ENCODE data around the gene CHMP2A. TPM values are rescaled to one million over a fixed set of nuclear protein-coding genes. Genes with fewer than 3 reads are reported as not detected.

The CHMP2A gene
- total RNA-seq, 2 experiments from 2014 or later: 88.3 to 90.0 TPM

- peak overlapping the region; percentile 100 for H3K27ac Mint-ChIP-seq
- TF ChIP-seq CTCF (IDR thresholded peaks at IDR 0.05): no peak
- no peaks in the 10 kb centered on the region for H3K9me3 Mint-ChIP-seq
- peaks cover 35% of the 10 kb centered on the region for H3K4me1 Mint-ChIP-seq (ENCODE audit: low read depth)
- peaks cover 22% of the 10 kb centered on the region for H3K36me3 Mint-ChIP-seq (ENCODE audit: low read depth)
- intact Hi-C loops (cut with micrococcal nuclease): no loop called here
- DNase-seq: no peak
- POLR2A ChIA-PET: interaction anchor here (0.7 to 3.8 kb wide), 8 partner anchors 9 to 28 kb away, joined by 3 to 29 read pairs (median 6); partner anchors contain the start of gene CHMP2A
- H3K4me3 Mint-ChIP-seq: peak overlapping the region; percentile 84
- ATAC-seq: no peak
- no peaks in the 10 kb centered on the region for H3K27me3 Mint-ChIP-seq
- CTCF ChIA-PET: interaction anchor here (1.6 kb wide), 1 partner anchor 9 kb away, joined by 4 read pairs; no protein-coding TSS in a partner anchor
These were observed 16.7 kb upstream of the CHMP2A start for GRCh38 chr19:58571575-58571947.

GRCh38 chr19:58570770-58571574, 16.1 kb upstream of the CHMP2A start:
- ChIA-PET POLR2A (interaction anchor here (0.8 to 3.8 kb wide), 6 partner anchors 9 to 28 kb away, joined by 3 to 29 read pairs (median 6); partner anchors contain the start of gene CHMP2A), CTCF (interaction anchor here (1.6 kb wide), 1 partner anchor 9 kb away, joined by 4 read pairs; no protein-coding TSS in a partner anchor)
- Mint-ChIP-seq H3K27ac (no peak overlapping the region), H3K9me3 (no peaks in the 10 kb centered on the region), H3K4me1 (ENCODE audit: low read depth) (peaks cover 32% of the 10 kb centered on the region), H3K36me3 (ENCODE audit: low read depth) (peaks cover 23% of the 10 kb centered on the region), H3K27me3 (no peaks in the 10 kb centered on the region), H3K4me3 (no peak overlapping the region)
- no peak for ATAC-seq
- no peak for TF ChIP-seq CTCF (IDR thresholded peaks at IDR 0.05)
- intact Hi-C loops (cut with micrococcal nuclease): no loop called here
- no peak for DNase-seq

GRCh38 chr19:58569943-58570670, 15.2 kb upstream of the CHMP2A start:
- CTCF ChIA-PET: no interaction called here
- ATAC-seq (no peak), DNase-seq (no peak)
- no peak overlapping the region for H3K27ac Mint-ChIP-seq
- no peak for TF ChIP-seq CTCF (IDR thresholded peaks at IDR 0.05)
- H3K4me1 Mint-ChIP-seq (ENCODE audit: low read depth): peaks cover 29% of the 10 kb centered on the region
- intact Hi-C loops (cut with micrococcal nuclease): no loop called here
- POLR2A ChIA-PET: interaction anchor here (0.8 to 3.8 kb wide), 2 partner anchors 8 to 16 kb away, joined by 3 to 29 read pairs; no protein-coding TSS in a partner anchor
- H3K9me3 Mint-ChIP-seq: no peaks in the 10 kb centered on the region
- H3K4me3 Mint-ChIP-seq: no peak overlapping the region
- H3K27me3 Mint-ChIP-seq: no peaks in the 10 kb centered on the region
- H3K36me3 Mint-ChIP-seq (ENCODE audit: low read depth): peaks cover 23% of the 10 kb centered on the region

- Mint-ChIP-seq H3K9me3 (no peaks in the 10 kb centered on the region), H3K36me3 (ENCODE audit: low read depth) (peaks cover 26% of the 10 kb centered on the region), H3K27me3 (no peaks in the 10 kb centered on the region), H3K4me1 (ENCODE audit: low read depth) (peaks cover 29% of the 10 kb centered on the region), H3K27ac (no peak overlapping the region), H3K4me3 (no peak overlapping the region)
- TF ChIP-seq CTCF (IDR thresholded peaks at IDR 0.05): no peak
- ChIA-PET CTCF (no interaction called here), POLR2A (interaction anchor here (0.8 to 3.8 kb wide), 2 partner anchors 7 to 15 kb away, joined by 3 to 29 read pairs; no protein-coding TSS in a partner anchor)
- ATAC-seq: no peak
- intact Hi-C loops (cut with micrococcal nuclease): no loop called here
- DNase-seq: no peak
These were observed 14.5 kb upstream of the CHMP2A start for GRCh38 chr19:58569191-58569942.

Data from activated CD8-positive, alpha-beta T cell treated with anti-CD3 and anti-CD28 coated beads for 36 hours (primary cell).